Stimulated activated CD4-positive, alpha-beta T cell treated with anti-CD3 and anti-CD28 coated beads, Interleukin-2, amount 100 ng/mL, for 4 hours (primary cell): Measurements from ENCODE around the gene PNMA3.
"Not testable (repeated sequence)": the region's sequence is repeated elsewhere in the genome, so short reads cannot be mapped to it uniquely, and the experiment has no call there.

Experiments used
- DNase-seq: peaks from one replicate; pipeline ENCODE4 v3.0.0-alpha.2; 2020; ENCODE audit warnings: low read depth

PNMA3 gene

DNA sequence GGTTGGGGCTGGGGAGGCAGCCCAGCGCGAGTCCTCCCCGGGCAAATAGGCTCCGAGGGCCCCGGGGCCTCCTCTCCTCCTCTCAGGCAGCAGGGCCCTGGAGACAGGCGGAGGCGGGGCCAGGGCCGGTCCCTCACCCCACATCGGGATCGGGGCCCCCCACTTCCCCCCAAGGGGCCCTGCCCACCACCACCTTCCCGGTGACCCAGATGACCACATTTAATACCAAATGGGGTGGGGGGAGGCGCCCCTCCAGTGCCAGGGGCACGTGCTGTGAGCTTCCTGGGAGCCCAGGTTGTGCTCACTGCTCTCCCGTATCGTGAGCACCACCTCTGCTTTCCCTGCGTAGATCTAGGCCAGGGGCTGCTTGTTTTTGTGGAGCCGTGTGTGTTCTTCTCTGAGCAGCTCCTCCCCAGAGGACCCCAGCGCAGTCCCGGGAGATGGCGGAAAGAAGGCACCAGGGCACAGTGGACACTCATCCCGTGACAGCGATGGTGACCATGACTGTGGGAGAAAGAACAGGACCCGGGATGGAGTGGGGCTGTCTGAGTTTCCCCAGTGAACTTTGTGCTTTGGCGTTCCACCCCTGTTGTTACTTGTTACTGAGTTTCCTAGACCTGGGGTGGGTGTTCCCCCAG lies 18.1 kb downstream of the PNMA3 start:
- DNase-seq, result no peak

DNA sequence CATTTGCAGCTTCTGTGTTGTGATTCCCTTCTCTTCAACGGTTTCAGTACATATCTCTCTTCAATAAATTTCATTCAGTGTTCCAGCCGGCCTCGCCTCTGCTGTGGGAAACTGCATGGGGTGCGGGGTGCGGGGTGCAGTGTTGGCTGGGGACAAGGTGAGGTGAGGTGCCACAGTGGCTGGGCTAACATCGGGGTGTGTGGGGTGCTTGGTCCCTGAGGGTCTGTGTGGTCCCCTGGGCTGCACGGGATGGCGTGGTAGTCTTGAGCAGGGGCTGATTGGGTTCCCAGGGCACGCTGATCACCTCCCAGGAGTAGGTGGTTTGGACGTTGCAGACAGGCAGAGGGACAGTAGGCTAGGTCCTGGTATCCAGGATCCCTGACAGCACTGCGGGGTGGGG lies 18.7 kb downstream of the PNMA3 start:
- DNase-seq, result no peak

- DNase-seq, result no peak
Measured at GRCh38 chrX:153075366-153075765, 19.1 kb downstream of the PNMA3 start.

GRCh38 chrX:153077437-153078135 lies 21.3 kb downstream of the PNMA3 start:
- DNase-seq, result not testable (repeated sequence)

- DNase-seq, result not testable (repeated sequence)
Measured at GRCh38 chrX:153083238-153083923, 27.1 kb downstream of the PNMA3 start.

- DNase-seq, result no peak
Measured at GRCh38 chrX:153102418-153102817, 46.1 kb downstream of the PNMA3 start.

- not testable (repeated sequence) for DNase-seq
Measured at GRCh38 chrX:153104959-153105358, 48.7 kb downstream of the PNMA3 start.

GRCh38 chrX:153106092-153106801 lies 50.0 kb downstream of the PNMA3 start:
- not testable (repeated sequence) for DNase-seq
